ENCODE results near the gene ZBTB20. TPM values are rescaled to one million over a fixed set of nuclear protein-coding genes. Genes with fewer than 3 reads are reported as not detected.

The ZBTB20 gene
- total RNA-seq, 3 donors from 2014 or later, result 62.9 to 150 (median 109) TPM

GRCh38 chr3:115099986-115100571 lies 47.0 kb downstream of the ZBTB20 start:
- H3K4me3 ChIP-seq, result peak overlapping the region; percentile 37 to 61 (median 50)
- DNase-seq (ENCODE audit: low spot score in 2 of 2), result no peak

GRCh38 chr3:115099134-115099985 lies 47.7 kb downstream of the ZBTB20 start:
- H3K27me3 ChIP-seq, result no peaks in the 10 kb centered on the region
- H3K9me3 ChIP-seq, result peaks cover 0 to 6% of the 10 kb centered on the region in 2 donors
- TF ChIP-seq CTCF (IDR thresholded peaks at IDR 0.05), result no peak
- TF ChIP-seq POLR2A (IDR thresholded peaks at IDR 0.05), result no peak
- TF ChIP-seq POLR2AphosphoS5 (IDR thresholded peaks at IDR 0.05), result no peak
- peak overlapping the region; percentile 80 to 87 for H3K27ac ChIP-seq
- H3K4me1 ChIP-seq, result peaks cover 0 to 15% of the 10 kb centered on the region in 2 donors
- no peaks in the 10 kb centered on the region for H3K36me3 ChIP-seq
- DNase-seq (ENCODE audit: low spot score in 2 of 2), result no peak
- intact Hi-C loops (cut with DNase I; ENCODE audit: low total_unique reads), result no loop called here
- H3K4me3 ChIP-seq, result peak overlapping the region; percentile 37 to 61 (median 50)

More at GRCh38 chr3:115099986-115100571, 47.0 kb downstream of the ZBTB20 start:
- Histone ChIP-seq H3K9me3 (peaks cover 0 to 8% of the 10 kb centered on the region in 2 donors), H3K4me1 (peaks cover 0 to 15% of the 10 kb centered on the region in 2 donors), H3K27me3 (no peaks in the 10 kb centered on the region), H3K27ac (peak overlapping the region; percentile 80 to 87), H3K36me3 (no peaks in the 10 kb centered on the region)
- no peak for TF ChIP-seq CTCF (IDR thresholded peaks at IDR 0.05)
- TF ChIP-seq POLR2AphosphoS5 (IDR thresholded peaks at IDR 0.05), result peak in 1 of 3 donors; percentile 42
- no peak for TF ChIP-seq POLR2A (IDR thresholded peaks at IDR 0.05)
- intact Hi-C loops (cut with DNase I; ENCODE audit: low total_unique reads), result no loop called here

GRCh38 chr3:115098354-115099073 lies 48.6 kb downstream of the ZBTB20 start:
- no peak for TF ChIP-seq POLR2A (IDR thresholded peaks at IDR 0.05)
- no peak for TF ChIP-seq CTCF (IDR thresholded peaks at IDR 0.05)
- no peak for TF ChIP-seq POLR2AphosphoS5 (IDR thresholded peaks at IDR 0.05)
- peak overlapping the region; percentile 20 to 87 for H3K27ac ChIP-seq

GRCh38 chr3:115095236-115095635 lies 51.9 kb downstream of the ZBTB20 start:
- Histone ChIP-seq H3K27ac (no peak overlapping the region), H3K4me1 (peaks cover 0 to 6% of the 10 kb centered on the region in 2 donors), H3K4me3 (no peak overlapping the region), H3K36me3 (no peaks in the 10 kb centered on the region), H3K9me3 (no peaks in the 10 kb centered on the region), H3K27me3 (no peaks in the 10 kb centered on the region)
- no peak for DNase-seq (ENCODE audit: low spot score in 2 of 2)
- intact Hi-C loops (cut with DNase I; ENCODE audit: low total_unique reads), result no loop called here
- TF ChIP-seq POLR2A (IDR thresholded peaks at IDR 0.05), result no peak
- TF ChIP-seq CTCF (IDR thresholded peaks at IDR 0.05), result no peak
- TF ChIP-seq POLR2AphosphoS5 (IDR thresholded peaks at IDR 0.05), result no peak

More at GRCh38 chr3:115098354-115099073, 48.6 kb downstream of the ZBTB20 start:
- Histone ChIP-seq H3K9me3 (no peaks in the 10 kb centered on the region), H3K36me3 (no peaks in the 10 kb centered on the region), H3K27me3 (no peaks in the 10 kb centered on the region), H3K4me1 (peaks cover 0 to 15% of the 10 kb centered on the region in 2 donors), H3K4me3 (peak overlapping the region; percentile 0 to 61 (median 50))
- intact Hi-C loops (cut with DNase I; ENCODE audit: low total_unique reads), result no loop called here
- no peak for DNase-seq (ENCODE audit: low spot score in 2 of 2)
